Loucy (cell line): Measurements from ENCODE around the gene ASB2.

Experiments
- CTCF ChIP-seq: fragments of 200-600 bp; sonication (generic); conservative IDR thresholded peaks from 2 replicates; pipeline ENCODE4 v1.5.1; 2014; ENCODE audit warnings: mild to moderate bottlenecking, antibody characterized with exemption, low read length
- EZH2phosphoT487 ChIP-seq: fragments of 200-600 bp; IDR thresholded peaks from 2 replicates; pipeline ENCODE4 v1.6.1; 2018; ENCODE audit warnings: antibody characterized with exemption, mild to moderate bottlenecking, moderate library complexity, borderline replicate concordance

GRCh38 chr14:93974833-93975232 is 1.5 kb downstream of the ASB2 start:
- TF ChIP-seq CTCF (no peak), EZH2phosphoT487 (no peak)
